T-helper 1 cell treated with Interleukin-12 subunit alpha and Interleukin-12 subunit beta and Interleukin-4 antibody, amounts not matched to agents 30 μg/mL and 1 μg/mL, for 36 hours (primary cell): Measurements from ENCODE around the gene EYS.
"Not testable (repeated sequence)": the region's sequence is repeated elsewhere in the genome, so short reads cannot be mapped to it uniquely, and the experiment has no call there.

ENCODE experiments used
- H3K27ac Mint-ChIP-seq: one replicate; pipeline ENCODE4 v1.8.0; 2021; ENCODE audit warnings: mild to moderate bottlenecking, mixed read lengths
- H3K27me3 Mint-ChIP-seq: one replicate; pipeline ENCODE4 v1.8.0; 2021; ENCODE audit warnings: low read depth, mixed read lengths
- H3K36me3 Mint-ChIP-seq: one replicate; pipeline ENCODE4 v1.8.0; 2021; ENCODE audit warnings: low read depth, mixed read lengths
- H3K4me1 Mint-ChIP-seq: one replicate; pipeline ENCODE4 v1.8.0; 2021; ENCODE audit warnings: low read depth, mixed read lengths
- H3K4me3 Mint-ChIP-seq: one replicate; pipeline ENCODE4 v1.8.0; 2021; ENCODE audit warnings: mild to moderate bottlenecking, moderate library complexity, mixed read lengths
- H3K9me3 Mint-ChIP-seq: one replicate; pipeline ENCODE4 v1.8.0; 2021; ENCODE audit warnings: mixed read lengths

The EYS gene

DNA sequence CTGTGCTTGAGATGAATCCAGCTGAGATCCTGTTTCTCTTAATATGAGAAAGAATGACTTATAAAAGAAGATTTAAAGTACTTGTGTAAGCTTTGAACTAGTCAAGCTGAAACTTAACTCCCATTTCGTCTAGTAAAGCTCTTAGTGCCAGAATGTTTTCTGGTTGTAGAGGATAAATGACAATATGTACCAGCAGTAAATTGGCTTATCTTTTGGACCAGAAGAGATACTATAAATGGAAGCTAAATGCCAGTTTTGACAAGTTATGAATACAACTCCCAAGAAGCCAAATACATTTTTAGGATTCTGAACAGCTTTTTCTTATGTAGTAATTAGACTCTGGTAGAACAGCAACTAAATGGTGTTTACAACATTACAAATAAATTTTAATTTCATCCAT, 608.7 kb downstream of the EYS start:
- no peaks in the 10 kb centered on the region for H3K36me3 Mint-ChIP-seq
- H3K4me3 Mint-ChIP-seq, result no peak overlapping the region
- no peak overlapping the region for H3K27ac Mint-ChIP-seq
- no peaks in the 10 kb centered on the region for H3K9me3 Mint-ChIP-seq
- no peaks in the 10 kb centered on the region for H3K4me1 Mint-ChIP-seq
- H3K27me3 Mint-ChIP-seq, result no peaks in the 10 kb centered on the region

DNA sequence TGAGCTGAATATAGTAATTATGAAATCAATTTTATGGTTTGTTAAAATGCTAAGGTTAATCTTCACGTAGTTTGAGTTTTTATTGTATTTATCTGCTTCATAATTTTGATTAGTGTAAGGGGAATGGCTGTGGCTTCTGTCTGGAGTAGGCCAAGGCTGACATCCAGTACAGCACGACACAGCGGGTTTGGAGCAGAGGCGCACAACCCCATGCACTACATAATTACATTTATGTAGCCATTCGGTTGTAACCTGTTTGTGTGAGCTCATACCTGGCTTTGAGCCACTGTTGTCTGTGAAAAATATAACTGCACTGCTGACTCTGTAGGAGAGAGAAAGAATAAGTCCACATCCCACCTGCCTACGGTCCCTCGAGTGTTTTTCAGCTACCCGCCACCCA, 615.5 kb downstream of the EYS start:
- H3K36me3 Mint-ChIP-seq, result no peaks in the 10 kb centered on the region
- H3K4me3 Mint-ChIP-seq, result no peak overlapping the region
- H3K27ac Mint-ChIP-seq, result no peak overlapping the region
- peaks cover 23% of the 10 kb centered on the region for H3K9me3 Mint-ChIP-seq
- H3K27me3 Mint-ChIP-seq, result no peaks in the 10 kb centered on the region
- no peaks in the 10 kb centered on the region for H3K4me1 Mint-ChIP-seq

DNA sequence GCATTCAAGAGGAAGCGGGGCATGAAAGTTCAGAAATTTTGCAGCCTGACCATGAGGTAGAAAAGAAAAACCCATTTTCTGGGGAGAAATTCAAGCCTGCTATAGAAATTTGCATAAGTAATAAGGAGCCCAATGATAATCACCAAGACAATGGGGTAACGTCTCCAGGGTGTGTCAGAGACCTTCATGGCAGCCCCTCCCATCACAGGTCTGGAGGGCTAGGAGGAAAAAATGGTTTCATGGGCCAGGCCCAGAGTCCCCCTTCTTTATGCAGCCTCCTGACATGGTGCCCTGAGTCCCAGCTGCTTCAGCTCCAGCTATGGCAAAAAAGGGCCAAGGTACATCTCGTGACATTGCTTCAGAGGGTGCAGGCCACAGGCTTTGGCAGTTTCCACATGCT, 618.5 kb downstream of the EYS start:
- H3K27ac Mint-ChIP-seq, result no peak overlapping the region
- no peak overlapping the region for H3K4me3 Mint-ChIP-seq
- H3K27me3 Mint-ChIP-seq, result no peaks in the 10 kb centered on the region
- H3K4me1 Mint-ChIP-seq, result no peaks in the 10 kb centered on the region
- H3K36me3 Mint-ChIP-seq, result no peaks in the 10 kb centered on the region
- H3K9me3 Mint-ChIP-seq, result peaks cover 26% of the 10 kb centered on the region

DNA sequence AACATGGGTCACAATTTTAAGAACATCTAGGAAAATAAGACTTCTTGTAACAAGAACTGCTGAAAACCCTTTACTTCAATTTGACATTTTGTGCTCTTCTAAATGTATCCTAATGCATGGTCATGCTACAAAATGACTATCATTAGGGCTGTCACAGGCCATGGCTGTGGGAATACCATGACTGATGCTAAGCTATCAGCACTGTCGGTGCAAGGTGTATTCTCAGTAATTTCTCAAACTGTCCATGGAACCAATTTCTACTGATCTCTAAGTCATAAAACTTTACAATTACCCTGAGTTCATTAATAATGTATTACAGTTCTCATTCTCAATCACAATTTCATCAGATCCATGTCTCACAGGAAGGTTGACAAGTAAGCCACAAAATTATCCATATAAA, 625.3 kb downstream of the EYS start:
- H3K27ac Mint-ChIP-seq, result no peak overlapping the region
- H3K27me3 Mint-ChIP-seq, result no peaks in the 10 kb centered on the region
- no peak overlapping the region for H3K4me3 Mint-ChIP-seq
- H3K36me3 Mint-ChIP-seq, result no peaks in the 10 kb centered on the region
- peaks cover 4% of the 10 kb centered on the region for H3K9me3 Mint-ChIP-seq
- H3K4me1 Mint-ChIP-seq, result no peaks in the 10 kb centered on the region

DNA sequence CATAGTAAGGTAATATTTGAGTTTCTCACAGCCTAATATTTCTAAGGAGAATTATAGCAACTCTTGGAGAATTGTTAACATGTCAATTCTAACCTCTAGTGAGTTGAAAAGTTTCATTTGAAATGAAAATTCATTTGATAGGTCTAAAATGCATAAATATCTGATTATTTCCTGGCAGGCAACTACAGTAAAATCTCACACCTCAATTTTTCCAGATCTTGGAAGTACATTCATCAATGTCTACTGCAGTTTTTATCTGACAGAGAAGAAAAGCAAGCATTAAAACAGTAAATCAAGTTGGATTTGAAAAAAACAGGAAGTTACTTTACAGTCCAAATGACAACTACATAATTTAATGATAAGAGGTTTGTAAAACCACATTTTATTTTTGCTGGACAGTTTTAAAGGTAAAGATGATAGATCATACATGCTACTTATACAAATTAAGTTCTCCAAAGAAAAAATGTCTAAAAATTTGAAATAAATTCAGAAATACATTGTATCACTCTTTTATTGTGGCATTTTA, 631.3 kb downstream of the EYS start:
- H3K9me3 Mint-ChIP-seq, result no peaks in the 10 kb centered on the region
- no peaks in the 10 kb centered on the region for H3K4me1 Mint-ChIP-seq
- no peak overlapping the region for H3K27ac Mint-ChIP-seq
- H3K4me3 Mint-ChIP-seq, result no peak overlapping the region
- no peaks in the 10 kb centered on the region for H3K36me3 Mint-ChIP-seq
- H3K27me3 Mint-ChIP-seq, result no peaks in the 10 kb centered on the region

DNA sequence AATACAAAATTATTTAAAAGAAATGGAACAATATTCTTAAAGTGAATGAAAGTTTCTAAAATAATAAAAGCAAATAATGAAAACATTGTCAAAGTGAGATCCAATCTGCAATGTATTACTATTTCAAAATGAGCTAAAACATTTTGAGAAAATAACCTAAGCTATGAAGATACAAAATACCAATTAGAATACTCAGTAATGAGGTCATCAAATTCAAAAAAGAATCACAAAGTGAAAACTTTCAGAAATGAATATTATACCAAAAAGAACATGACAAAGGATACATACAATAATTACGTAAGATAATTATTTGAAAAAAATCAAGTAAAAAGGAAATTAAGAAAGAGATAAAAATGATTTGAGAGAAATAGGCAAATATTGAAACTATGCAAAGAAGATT, 634.5 kb downstream of the EYS start:
- Mint-ChIP-seq H3K27me3 (no peaks in the 10 kb centered on the region), H3K36me3 (no peaks in the 10 kb centered on the region), H3K4me3 (no peak overlapping the region), H3K4me1 (no peaks in the 10 kb centered on the region), H3K27ac (no peak overlapping the region), H3K9me3 (peaks cover 3% of the 10 kb centered on the region)

DNA sequence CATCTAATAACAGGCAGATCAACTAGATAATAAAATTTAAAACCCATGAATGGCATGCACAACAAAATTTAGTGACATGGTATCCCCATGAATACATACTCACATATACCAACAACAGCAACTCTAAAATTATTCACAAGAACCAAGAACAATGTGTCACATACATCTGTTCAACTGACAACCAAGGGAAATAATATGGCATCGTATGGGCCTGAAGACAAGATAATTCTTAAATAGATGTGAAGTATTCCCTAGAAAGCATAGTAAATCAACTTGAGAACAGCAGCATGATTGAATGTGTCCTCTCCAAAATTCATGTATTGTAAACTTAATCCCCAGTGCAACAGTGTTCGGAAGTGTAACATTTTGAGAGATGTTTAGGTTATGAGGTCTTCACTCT, 635.5 kb downstream of the EYS start:
- Mint-ChIP-seq H3K4me1 (no peaks in the 10 kb centered on the region), H3K27ac (no peak overlapping the region), H3K36me3 (no peaks in the 10 kb centered on the region), H3K4me3 (no peak overlapping the region), H3K9me3 (peaks cover 10% of the 10 kb centered on the region), H3K27me3 (no peaks in the 10 kb centered on the region)

DNA sequence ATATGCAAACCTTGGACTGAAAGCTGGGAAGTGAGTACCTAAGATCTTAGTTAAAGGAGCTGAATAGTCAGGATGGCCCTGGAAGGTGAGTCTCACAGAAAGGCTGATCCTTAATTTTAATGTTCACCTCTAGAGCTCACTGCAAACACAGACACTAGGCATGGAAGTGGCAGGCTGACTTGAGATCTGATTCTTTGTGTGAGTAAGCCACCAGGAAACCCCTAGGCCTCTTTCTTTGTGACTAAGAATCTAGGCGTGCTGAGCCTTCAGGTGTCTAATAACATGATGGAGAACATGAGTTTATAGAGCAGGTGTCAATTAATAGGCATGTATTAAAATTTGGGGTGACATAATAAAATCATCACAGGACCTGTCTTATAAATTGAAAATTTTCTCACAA, 642.2 kb downstream of the EYS start:
- Mint-ChIP-seq H3K27ac (no peak overlapping the region), H3K36me3 (no peaks in the 10 kb centered on the region), H3K4me3 (no peak overlapping the region), H3K4me1 (no peaks in the 10 kb centered on the region), H3K9me3 (peaks cover 7% of the 10 kb centered on the region), H3K27me3 (no peaks in the 10 kb centered on the region)

DNA sequence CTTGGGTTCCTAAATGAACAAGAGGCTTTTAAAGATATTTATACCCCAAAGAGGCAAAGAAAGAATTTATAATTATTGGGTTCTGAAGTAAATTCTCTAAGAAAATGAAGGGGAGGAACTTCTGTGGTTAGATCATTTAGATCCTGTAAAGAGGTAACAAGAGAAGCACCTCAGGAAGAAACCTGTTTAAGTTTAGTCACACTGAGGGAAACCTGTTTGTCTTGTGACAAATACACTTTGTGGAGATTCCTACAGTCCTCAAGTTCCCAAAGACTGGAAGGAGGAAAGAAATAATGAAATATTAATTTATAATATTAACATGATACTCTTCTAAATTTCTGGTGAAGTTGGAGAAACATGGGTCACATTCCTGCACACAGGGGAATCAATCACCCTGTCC, 647.5 kb downstream of the EYS start:
- no peaks in the 10 kb centered on the region for H3K4me1 Mint-ChIP-seq
- no peak overlapping the region for H3K27ac Mint-ChIP-seq
- no peak overlapping the region for H3K4me3 Mint-ChIP-seq
- no peaks in the 10 kb centered on the region for H3K36me3 Mint-ChIP-seq
- no peaks in the 10 kb centered on the region for H3K9me3 Mint-ChIP-seq
- H3K27me3 Mint-ChIP-seq, result no peaks in the 10 kb centered on the region

DNA sequence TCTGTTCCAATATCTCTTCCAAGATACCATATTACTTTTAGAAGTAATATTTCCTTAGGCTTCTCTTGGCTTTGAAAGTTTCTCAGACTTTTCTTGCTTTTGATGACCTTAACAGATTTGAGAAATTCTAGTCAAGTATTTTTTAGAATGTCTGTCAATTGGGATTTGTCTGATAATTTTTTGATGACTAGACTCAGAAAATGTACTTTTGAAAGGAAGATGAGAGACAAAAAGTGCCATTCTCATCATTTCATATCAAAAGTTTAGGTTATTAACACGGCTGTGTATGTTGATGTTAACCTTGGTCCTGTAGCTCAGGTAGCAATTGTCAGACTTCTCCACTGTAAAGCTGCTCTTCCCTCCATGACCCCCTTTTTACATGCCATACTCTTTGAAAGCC, 651.5 kb downstream of the EYS start:
- Mint-ChIP-seq H3K9me3 (no peaks in the 10 kb centered on the region), H3K4me3 (no peak overlapping the region), H3K4me1 (no peaks in the 10 kb centered on the region), H3K36me3 (no peaks in the 10 kb centered on the region), H3K27ac (no peak overlapping the region), H3K27me3 (no peaks in the 10 kb centered on the region)

DNA sequence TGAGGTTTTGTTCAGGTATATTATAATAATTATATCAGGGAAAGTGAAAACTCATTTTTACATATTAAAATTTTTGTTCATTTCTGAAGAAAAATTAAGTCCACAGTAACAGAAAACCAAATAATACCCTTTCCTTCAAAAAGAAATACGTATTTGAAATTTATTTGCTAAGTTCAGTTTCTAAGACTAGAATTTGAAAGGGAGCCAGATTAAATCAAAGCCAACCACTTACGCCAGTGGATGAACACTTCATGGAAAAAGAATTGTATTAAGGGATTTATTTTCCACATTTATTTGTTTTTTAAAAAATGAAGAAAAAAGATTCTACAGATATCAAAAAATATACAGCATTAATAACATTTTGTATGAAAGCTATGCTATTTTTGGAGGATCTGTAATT, 654.4 kb downstream of the EYS start:
- no peaks in the 10 kb centered on the region for H3K4me1 Mint-ChIP-seq
- no peak overlapping the region for H3K27ac Mint-ChIP-seq
- H3K27me3 Mint-ChIP-seq, result no peaks in the 10 kb centered on the region
- H3K4me3 Mint-ChIP-seq, result no peak overlapping the region
- H3K9me3 Mint-ChIP-seq, result no peaks in the 10 kb centered on the region
- no peaks in the 10 kb centered on the region for H3K36me3 Mint-ChIP-seq

DNA sequence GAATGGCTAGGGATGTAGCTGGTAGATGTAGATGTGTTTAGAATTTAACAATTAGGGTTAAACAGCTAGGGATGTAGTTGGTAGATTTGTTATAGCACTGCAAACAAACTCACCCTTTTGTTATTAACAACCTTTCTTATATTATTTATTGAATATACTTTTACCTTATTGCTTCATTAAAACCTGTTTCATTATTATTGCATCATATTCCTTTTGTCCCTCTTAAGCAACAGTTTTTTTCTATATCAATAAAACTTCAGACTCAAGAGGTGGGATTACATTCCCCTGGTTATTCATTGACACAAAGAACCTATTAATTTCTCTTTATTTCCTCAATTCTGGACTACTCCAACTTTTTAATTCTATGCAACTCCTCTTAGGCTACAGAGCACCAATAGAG, 661.2 kb downstream of the EYS start:
- H3K27ac Mint-ChIP-seq, result no peak overlapping the region
- no peaks in the 10 kb centered on the region for H3K9me3 Mint-ChIP-seq
- no peaks in the 10 kb centered on the region for H3K36me3 Mint-ChIP-seq
- H3K27me3 Mint-ChIP-seq, result no peaks in the 10 kb centered on the region
- H3K4me3 Mint-ChIP-seq, result no peak overlapping the region
- no peaks in the 10 kb centered on the region for H3K4me1 Mint-ChIP-seq

DNA sequence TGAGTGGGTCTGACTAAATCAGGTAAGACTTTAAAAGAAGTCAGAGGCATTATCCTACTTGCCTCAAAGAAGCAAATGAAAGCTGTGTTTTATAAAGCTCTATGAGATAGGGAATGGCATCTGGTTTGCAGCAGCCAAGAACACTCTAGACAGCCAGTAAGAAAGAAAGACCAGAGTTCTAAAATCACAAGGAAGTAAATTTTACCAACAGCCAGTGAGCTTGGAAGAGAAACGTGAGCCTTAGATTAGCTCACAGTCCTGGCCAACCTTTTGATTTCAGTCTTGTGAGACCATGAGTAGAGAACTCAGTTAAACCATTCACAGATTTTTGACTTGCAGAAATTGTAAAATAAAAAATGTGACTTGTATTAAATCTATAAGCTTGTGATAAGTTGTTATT, 693.0 kb downstream of the EYS start:
- Mint-ChIP-seq H3K9me3 (no peaks in the 10 kb centered on the region), H3K36me3 (no peaks in the 10 kb centered on the region), H3K27ac (no peak overlapping the region), H3K4me1 (no peaks in the 10 kb centered on the region), H3K27me3 (no peaks in the 10 kb centered on the region), H3K4me3 (no peak overlapping the region)

DNA sequence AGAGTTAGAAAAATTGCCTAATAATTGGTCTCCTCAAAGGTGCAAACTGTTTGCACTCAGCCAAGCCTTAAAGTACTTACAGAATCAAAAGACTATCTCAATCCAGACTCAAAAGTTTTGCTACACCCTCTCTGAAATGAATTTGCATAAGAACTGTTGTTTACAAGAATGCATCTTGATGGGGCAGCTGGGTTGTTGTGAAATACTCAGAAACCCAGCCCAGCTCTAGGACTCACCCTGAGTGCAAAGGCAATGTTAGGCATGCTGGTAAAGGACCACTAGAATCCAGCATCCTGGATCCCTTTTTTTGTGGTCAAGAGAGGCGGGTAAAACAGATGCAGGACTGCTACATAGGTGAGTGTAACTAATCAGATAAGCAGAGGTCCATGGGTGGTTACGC, 700.2 kb downstream of the EYS start:
- peaks cover 23% of the 10 kb centered on the region for H3K9me3 Mint-ChIP-seq
- H3K4me1 Mint-ChIP-seq, result no peaks in the 10 kb centered on the region
- no peak overlapping the region for H3K4me3 Mint-ChIP-seq
- H3K27ac Mint-ChIP-seq, result no peak overlapping the region
- no peaks in the 10 kb centered on the region for H3K36me3 Mint-ChIP-seq
- no peaks in the 10 kb centered on the region for H3K27me3 Mint-ChIP-seq

DNA sequence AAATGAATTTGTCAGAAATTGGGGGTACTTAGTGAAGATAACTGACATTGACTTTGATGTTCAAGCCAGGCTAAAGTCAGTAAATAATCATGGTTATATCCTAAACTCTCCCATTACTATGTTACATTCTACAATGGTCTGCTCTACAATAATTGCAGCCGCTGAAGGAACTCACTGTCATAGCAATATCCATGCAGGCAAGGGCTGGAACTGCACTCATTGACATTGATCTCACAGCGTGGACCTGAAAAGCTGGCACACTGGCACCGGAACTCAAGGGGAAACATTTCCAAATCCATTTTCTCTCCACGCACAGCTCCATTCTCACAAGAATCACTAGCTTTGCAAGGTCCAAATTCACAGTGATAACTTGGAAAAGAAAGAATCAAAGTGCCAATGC, 702.7 kb downstream of the EYS start:
- H3K4me1 Mint-ChIP-seq, result no peaks in the 10 kb centered on the region
- H3K36me3 Mint-ChIP-seq, result no peaks in the 10 kb centered on the region
- H3K27ac Mint-ChIP-seq, result no peak overlapping the region
- no peak overlapping the region for H3K4me3 Mint-ChIP-seq
- H3K27me3 Mint-ChIP-seq, result no peaks in the 10 kb centered on the region
- peaks cover 23% of the 10 kb centered on the region for H3K9me3 Mint-ChIP-seq

DNA sequence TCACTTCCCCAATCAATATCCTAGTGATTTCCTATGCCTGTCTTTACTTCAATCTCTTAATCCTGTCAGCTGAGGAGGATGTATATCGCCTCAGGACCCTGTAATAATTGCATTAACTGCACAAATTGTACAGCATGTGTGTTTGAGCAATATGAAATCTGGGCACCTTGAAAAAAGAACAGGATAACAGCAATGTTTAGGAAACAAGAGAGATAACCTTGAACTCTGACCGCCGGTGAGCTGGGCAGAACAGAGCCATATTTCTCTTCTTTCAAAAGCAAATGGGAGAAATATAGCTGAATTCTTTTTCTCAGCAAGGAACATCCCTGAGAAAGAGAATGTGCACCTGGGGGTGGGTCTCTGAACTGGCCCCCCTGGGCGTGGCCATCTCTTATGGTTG, 704.1 kb downstream of the EYS start:
- H3K4me3 Mint-ChIP-seq, result not testable (repeated sequence)
- peaks cover 20% of the 10 kb centered on the region for H3K9me3 Mint-ChIP-seq

More for the DNA sequence above, 704.1 kb downstream of the EYS start:
- H3K36me3 Mint-ChIP-seq, H3K27ac Mint-ChIP-seq, H3K4me1 Mint-ChIP-seq, H3K27me3 Mint-ChIP-seq: not testable (repeated sequence)
